Measurements from ENCODE around the gene BACE2.
"Not testable (repeated sequence)": the region's sequence is repeated elsewhere in the genome, so short reads cannot be mapped to it uniquely, and the experiment has no call there.

GRCh38 chr21:41238081-41238796 is 70.3 kb downstream of the BACE2 start:
- not testable (repeated sequence) for TF ChIP-seq CTCF (conservative IDR thresholded peaks at IDR 0.05); EZH2 (IDR thresholded peaks at IDR 0.05; ENCODE audit: low read depth)
